Measurements from ENCODE around the gene SYTL2. TPM values are rescaled to one million over a fixed set of nuclear protein-coding genes. Genes with fewer than 3 reads are reported as not detected.

Gene SYTL2
- total RNA-seq, 1 experiment from 2014 or later = 5.2 TPM

GRCh38 chr11:85718991-85719807, 91.7 kb downstream of the SYTL2 start:
- Mint-ChIP-seq H3K36me3 (ENCODE audit: insufficient read depth in 1 of 3, low read depth in 3 of 3) (peaks cover 0 to 3% (median under 1%) of the 10 kb centered on the region in 3 experiments; a peak in 2 of 7 replicates), H3K4me1 (peaks cover 34 to 56% of the 10 kb centered on the region in 2 experiments), H3K27ac (peak overlapping the region; percentile 93 to 97 (median 94)), H3K27me3 (ENCODE audit: low read depth) (peaks cover 1% of the 10 kb centered on the region; the same call in 1 of the 2 replicates), H3K9me3 (no peaks in the 10 kb centered on the region), H3K4me3 (peak overlapping the region; percentile 41 to 56)
- H3K79me1 ChIP-seq (ENCODE audit: insufficient read depth, low read depth, low read length, poor library complexity, severe bottlenecking) = no peaks in the 10 kb centered on the region
- H3K79me2 ChIP-seq (ENCODE audit: insufficient read depth, low read length) = no peaks in the 10 kb centered on the region
- H2BK15ac ChIP-seq (ENCODE audit: low read depth, low read length) = 0 out of 2 replicates have a peak overlapping the region, but pooled peaks have one; percentile 58
- H3K9ac ChIP-seq (ENCODE audit: extremely low read depth, insufficient read length, low read length) = peak overlapping the region; percentile 59
- peak overlapping the region; percentile 35; the same call in 1 of the 2 replicates for H3K14ac ChIP-seq (ENCODE audit: insufficient read depth, low read length)
- peak overlapping the region; percentile 94 for H3K27ac ChIP-seq (ENCODE audit: insufficient read length, low read depth, low read length)
- no peak overlapping the region for H4K8ac ChIP-seq (replicated peaks; ENCODE audit: insufficient read length, low read depth, low read length)
- no peaks in the 10 kb centered on the region for H3K27me3 ChIP-seq (ENCODE audit: insufficient read depth, low read length)
- H3K18ac ChIP-seq (ENCODE audit: insufficient read length, low read depth, low read length) = peak overlapping the region; percentile 83
- no peak overlapping the region; the same call in 1 of the 2 replicates for H3K4ac ChIP-seq (ENCODE audit: low read depth, low read length)
- WGBS (ENCODE audit: extremely low coverage, insufficient read length, low lambda C conversion rate) = no CpG with 5 or more reads among the region's 10 CpGs
- H3K4me1 ChIP-seq (ENCODE audit: insufficient read depth, low read length) = peaks cover 3% of the 10 kb centered on the region
- peak overlapping the region; percentile 58 for H2AFZ ChIP-seq (ENCODE audit: low read length)
- TF ChIP-seq CTCF (conservative IDR thresholded peaks at IDR 0.05) = no peak
- H4K5ac ChIP-seq (ENCODE audit: insufficient read length, low read depth, low read length) = peak overlapping the region; percentile 72
- H3K23me2 ChIP-seq (ENCODE audit: insufficient read length, low read depth, low read length, poor library complexity, severe bottlenecking) = peaks cover 3% of the 10 kb centered on the region
- no peak overlapping the region for H3T11ph ChIP-seq (ENCODE audit: low read length)
- peak overlapping the region; percentile 78 for H2BK5ac ChIP-seq (ENCODE audit: insufficient read length, low read length)
- H2AK5ac ChIP-seq (ENCODE audit: insufficient read length, low read length) = no peak overlapping the region
- H3K4me2 ChIP-seq (ENCODE audit: insufficient read depth, insufficient read length, low read length) = peak overlapping the region; percentile 55
- H2BK20ac ChIP-seq (ENCODE audit: low read depth, low read length, poor library complexity, severe bottlenecking) = no peak overlapping the region
- H4K20me1 ChIP-seq (ENCODE audit: control insufficient read depth, insufficient read depth, insufficient read length) = no peaks in the 10 kb centered on the region
- H3K23ac ChIP-seq (ENCODE audit: insufficient read length, low read depth, low read length) = no peak overlapping the region
- no peaks in the 10 kb centered on the region for H3K9me3 ChIP-seq (ENCODE audit: control insufficient read depth, low read depth, low read length)
- H4K91ac ChIP-seq (ENCODE audit: insufficient read length, low read depth, low read length) = no peak overlapping the region
- no peak overlapping the region for H2BK12ac ChIP-seq (ENCODE audit: insufficient read length, low read depth, low read length)
- DNase-seq = peak; percentile 63
- H3K56ac ChIP-seq (ENCODE audit: insufficient read length, low read depth, low read length) = peak overlapping the region; percentile 91
- peak overlapping the region; percentile 50 for H2BK120ac ChIP-seq (ENCODE audit: low read depth, low read length, poor library complexity, severe bottlenecking)
